ENCODE data around the gene ZSWIM9.
A peak's percentile ranks its signal among the peaks of the same experiment; 100 is the strongest.

The ZSWIM9 gene

DNA sequence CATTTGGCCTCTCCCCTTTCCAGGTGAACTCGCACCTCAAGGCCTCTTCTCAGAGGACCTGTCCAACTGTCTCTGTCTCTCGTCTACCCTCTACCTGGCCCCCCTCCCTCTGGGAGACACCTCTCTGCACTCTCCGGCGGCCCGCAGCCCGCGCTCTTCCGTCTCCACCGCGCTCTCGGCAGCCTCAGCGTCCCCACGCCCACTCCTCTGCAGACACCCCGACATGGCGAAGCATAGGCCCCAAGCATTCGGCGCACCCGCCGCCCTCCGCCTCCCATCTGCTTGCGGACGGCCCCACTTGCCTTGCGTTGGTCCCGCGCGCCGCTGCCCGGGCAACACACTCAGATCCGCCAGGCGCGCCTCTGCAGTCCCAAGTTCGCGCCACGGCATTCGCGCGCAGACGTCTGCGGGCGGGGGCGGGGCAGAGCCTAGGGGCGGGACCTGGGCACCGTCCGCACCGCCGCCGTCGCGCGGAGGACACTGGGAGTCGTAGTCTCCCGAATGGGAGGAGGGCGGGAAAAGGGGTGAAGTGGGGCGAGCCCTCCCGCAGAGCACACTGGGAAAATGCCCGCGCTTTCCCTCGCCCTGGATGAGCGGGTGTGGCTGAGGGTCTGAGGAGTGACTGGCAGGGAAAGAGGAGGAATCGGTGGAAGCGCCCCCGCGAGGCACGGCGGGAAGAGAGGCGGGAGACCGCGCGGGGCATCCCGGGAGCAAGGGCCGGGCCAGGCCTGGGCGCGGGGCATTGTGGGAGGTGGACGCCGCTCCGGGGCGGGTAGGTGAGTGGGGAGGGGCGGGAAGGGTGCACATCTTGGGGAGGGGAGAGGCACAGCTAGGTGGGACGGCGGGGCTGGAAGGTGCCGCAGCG lies at the start of gene ZSWIM9, which contains the start of gene LIG1:
Gene ZSWIM9, plus strand, starts transcription at position 742 of the 865 bp plus-strand sequence. CDS start 1,123 bp downstream, outside the sequence.
Gene LIG1, minus strand, starts transcription at position 406 of the 865 bp plus-strand sequence. CDS start 4,778 bp downstream, outside the sequence.
- peak; percentile 88 for DNase-seq (ENCODE audit: low read depth)

DNA sequence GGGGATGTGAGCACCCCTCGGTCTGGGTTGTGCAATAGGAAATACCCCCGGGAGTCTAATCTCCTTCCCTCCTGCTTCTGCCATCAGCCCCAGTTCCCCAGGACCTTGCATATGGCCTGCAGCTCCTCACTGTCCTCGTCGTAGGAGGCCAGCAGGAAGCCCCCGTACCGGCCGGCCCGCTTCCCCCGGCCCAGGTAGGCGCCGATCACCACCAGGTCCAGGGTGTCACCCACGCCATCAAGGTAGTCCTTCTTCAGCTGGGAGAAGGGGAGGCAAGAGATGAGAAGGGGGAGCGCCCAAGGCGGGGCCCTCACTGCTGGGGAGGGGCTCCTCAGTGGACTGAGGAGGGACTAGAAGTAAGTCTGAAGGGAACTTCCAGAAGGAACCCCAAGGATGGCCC lies 49.4 kb upstream of the ZSWIM9 start:
- no peak for DNase-seq (ENCODE audit: low read depth)

- no peak for DNase-seq (ENCODE audit: low read depth)
These were observed 48.5 kb upstream of the ZSWIM9 start for GRCh38 chr19:48121909-48122371.

DNA sequence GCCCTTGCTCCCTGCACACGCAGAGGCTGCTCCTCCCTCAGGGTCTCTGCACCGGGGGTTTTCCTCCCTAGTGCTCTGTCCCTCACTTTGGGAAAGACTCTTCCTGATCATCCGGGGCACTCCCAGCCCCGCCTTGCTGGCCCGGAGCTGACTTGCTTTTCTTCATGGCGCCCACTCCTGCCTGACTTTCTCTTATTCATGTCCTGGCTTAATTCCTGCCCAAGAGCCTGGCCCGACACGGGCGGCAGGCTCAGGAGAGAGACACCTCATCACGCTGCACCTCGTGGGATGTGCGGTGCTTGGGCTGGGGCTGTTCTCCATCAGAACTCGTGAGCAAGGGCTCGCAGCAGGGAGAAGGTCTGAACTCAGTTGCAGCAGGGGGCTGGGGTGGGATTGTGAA lies 48.1 kb upstream of the ZSWIM9 start:
- no peak for DNase-seq (ENCODE audit: low read depth)

DNA sequence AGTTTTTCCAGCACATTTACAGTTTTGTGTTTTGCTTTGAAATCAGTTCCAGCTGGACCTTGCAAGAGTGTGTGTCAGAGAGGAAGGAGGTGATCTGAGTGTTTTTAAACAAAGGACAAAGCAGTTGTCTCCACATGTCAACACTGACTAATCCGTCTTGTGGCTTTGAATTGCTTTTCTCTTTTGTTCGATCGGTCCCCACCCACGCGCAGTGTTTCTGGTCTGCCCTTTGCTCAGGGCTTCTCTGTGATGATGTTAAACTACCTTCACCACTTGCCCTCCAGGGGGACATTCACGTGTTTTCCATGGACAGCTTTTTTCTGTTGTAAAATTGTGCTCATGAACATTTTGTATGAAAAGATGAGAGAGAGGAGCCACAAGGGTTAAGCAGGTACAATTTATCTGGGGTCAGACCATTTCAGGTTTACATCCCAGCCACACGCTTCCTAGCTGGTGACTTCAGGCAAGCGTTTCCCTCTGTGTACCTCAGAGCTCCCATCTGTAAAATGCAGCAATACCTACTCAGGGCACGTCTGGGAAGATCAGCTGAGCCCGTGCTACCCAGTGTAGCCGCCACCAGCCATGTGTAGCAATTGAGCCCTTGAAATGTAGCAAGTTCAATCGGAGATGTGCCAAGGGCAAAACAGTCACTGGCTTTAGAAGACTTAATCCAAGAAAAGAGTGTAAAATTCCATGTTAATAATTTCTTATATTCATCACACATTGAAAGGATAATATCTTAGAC lies 46.4 kb upstream of the ZSWIM9 start:
- no peak for DNase-seq (ENCODE audit: low read depth)

GRCh38 chr19:48127561-48127960 lies 42.9 kb upstream of the ZSWIM9 start:
- no peak for DNase-seq (ENCODE audit: low read depth)

DNA sequence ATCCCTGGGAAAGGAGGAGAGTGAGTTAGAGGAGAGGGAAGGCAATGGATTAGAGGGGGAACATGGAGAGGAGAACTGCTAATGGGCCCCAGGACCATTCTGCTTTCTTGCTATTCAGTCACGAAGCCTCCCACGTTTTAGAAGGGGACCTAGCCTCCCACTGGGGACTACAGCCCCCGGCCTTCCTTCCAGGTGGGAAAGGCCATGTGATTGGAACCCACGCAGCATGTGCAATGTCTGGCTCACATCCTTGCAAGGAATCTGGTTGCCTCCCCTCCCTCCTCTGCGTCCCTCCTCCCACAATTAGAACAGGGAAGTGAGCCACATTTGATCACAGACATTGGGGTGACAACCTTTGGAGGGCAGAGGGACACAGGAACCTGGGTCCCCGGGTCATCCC lies 37.4 kb upstream of the ZSWIM9 start:
- DNase-seq (ENCODE audit: low read depth), result no peak

DNA sequence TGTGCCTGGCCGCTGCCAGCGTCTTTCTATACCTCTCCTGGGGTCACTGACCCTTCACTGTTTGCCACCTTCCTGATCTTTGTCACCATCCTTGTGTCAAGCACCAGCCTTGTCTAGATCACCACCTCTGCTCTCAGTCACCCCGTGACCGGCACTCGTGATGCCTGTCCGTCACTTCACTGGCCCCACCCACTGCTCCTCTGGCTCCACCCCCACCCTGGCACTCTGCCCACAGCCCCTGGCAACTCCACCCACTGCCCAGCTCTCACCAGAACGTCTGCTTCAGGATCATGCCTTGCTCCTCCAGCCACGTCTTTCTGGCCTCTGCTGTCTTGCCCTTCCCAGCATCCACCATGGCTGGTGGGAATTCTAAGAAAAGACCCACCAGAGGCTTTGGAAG lies 35.1 kb upstream of the ZSWIM9 start:
- DNase-seq (ENCODE audit: low read depth), result no peak

- DNase-seq (ENCODE audit: low read depth), result no peak
These were observed 33.9 kb upstream of the ZSWIM9 start for GRCh38 chr19:48136547-48136946.

GRCh38 chr19:48137411-48137810 lies 33.1 kb upstream of the ZSWIM9 start:
- DNase-seq (ENCODE audit: low read depth), result no peak

- no peak for DNase-seq (ENCODE audit: low read depth)
These were observed 31.4 kb upstream of the ZSWIM9 start for GRCh38 chr19:48139053-48139452.

GRCh38 chr19:48147597-48148175 lies 22.8 kb upstream of the ZSWIM9 start:
- DNase-seq (ENCODE audit: low read depth), result no peak

DNA sequence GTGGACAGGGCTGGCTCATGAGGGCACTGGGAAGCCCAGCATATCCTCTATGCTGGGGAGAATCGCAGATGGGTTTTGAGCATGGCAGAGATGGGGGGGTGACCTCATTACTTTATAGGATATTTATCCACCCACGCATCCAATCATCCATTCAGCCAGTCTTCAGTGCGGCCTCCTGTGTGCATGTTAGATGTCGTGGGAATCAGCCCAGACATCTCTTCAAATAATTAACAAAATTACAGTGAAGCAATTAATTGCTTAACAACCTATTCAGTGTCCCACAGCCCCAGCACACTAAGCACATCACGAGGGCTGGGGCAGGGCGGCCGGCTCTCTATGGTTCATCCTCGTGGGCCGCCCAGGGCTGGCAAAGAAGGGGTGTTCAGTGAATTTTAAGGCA lies 21.9 kb upstream of the ZSWIM9 start:
- no peak for DNase-seq (ENCODE audit: low read depth)

DNA sequence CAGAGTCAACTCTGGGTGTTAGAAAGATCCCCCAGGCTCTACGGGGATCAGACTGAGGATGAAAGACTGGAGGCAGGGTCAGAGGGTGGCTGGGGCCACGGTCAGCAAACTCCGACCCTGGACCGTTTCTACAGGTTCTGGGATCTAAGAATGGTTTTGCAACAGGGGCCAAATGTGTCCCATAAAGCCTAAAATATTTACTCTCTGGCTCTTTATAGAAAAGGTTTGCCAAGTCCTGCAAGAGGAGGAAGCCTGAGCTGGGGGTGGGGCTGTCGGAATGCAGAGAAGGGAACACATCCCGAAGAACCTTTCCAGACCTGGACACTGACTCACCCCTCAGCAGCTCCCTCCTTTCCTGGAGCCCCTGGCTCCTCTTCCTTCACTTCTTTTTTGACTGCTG lies 21.1 kb upstream of the ZSWIM9 start:
- DNase-seq (ENCODE audit: low read depth), result no peak

- DNase-seq (ENCODE audit: low read depth), result peak; percentile 30
These were observed 17.9 kb upstream of the ZSWIM9 start for GRCh38 chr19:48152551-48152950.

DNA sequence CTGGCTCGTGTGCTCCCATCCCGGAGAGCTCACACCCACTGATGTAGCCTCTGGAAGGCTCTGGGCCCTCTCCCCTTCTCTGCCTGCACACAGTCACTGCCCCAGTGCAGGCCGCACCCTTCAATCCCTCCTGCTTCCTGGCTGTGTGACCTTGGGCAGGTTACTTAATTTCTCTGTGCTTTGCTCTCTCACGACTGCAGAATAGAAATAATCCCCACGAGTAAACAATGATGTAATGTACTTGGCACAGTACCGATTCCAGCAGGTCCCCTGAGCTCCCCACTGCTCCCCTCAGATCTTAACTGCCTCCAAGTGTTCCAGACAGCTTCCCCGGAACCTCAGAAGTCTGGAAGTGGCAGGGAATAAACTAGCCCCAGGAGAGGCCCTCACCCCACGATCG lies 16.5 kb upstream of the ZSWIM9 start:
- no peak for DNase-seq (ENCODE audit: low read depth)

DNA sequence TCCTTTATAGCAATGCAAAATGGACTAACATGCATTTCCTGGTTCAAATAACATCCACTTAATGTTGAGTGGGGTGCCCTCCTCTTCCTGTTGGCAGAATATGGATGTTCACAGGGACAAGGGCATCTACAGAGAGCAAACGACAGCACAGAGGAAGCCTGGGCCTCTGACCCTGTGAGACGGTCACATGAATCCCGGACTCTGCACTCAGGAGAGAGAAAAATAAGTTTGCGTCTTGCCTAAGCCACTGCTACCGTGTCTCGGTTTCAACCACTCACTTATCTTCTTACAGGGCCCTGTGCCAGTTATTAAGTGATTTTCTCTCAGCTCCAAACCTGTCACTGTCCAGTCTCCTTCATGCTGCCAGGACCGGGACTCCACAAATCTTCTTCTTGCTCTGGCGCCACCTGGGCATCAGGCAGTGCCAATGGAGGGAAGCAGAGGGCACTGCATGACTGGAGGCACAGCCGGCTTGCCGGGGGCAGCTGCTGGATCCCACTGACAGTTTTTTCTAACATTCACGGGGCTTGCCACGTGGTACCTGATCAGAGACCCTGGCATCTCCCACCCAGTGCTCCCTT lies 12.2 kb upstream of the ZSWIM9 start:
- DNase-seq (ENCODE audit: low read depth), result no peak

GRCh38 chr19:48168689-48169088 lies 1.8 kb upstream of the ZSWIM9 start:
- no peak for DNase-seq (ENCODE audit: low read depth)

- peak; percentile 80 for DNase-seq (ENCODE audit: low read depth)
These were observed 922 bp upstream of the ZSWIM9 start for GRCh38 chr19:48169578-48169938.

DNA sequence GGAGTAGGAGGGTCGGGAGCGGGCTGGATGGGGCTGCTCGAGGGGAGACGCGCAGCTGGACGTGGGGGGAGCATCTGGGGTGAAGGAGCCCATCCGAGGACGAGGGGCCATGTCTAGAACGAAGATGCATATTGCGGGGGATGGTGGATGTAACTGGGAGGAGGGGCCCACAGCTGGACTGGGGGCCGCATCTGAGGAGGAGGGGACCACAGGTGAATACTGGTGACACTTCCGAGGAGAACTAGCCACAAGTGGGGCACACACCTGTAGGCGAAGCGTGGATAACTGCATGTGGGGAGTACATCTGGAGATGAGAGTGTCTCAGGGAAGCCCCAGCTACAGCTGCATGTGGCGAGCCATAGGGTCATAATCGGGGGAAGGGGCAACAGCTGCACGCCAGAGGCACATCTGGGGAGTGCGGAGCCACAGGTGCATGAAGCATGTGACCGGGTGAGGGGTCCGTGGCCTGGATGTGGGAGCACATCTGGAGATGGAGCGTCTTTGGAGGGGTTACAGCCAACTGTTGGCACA lies 402 bp downstream of the ZSWIM9 start:
- no peak for DNase-seq (ENCODE audit: low read depth)

GRCh38 chr19:48171710-48172109 lies 1.2 kb downstream of the ZSWIM9 start:
- DNase-seq (ENCODE audit: low read depth), result no peak

DNA sequence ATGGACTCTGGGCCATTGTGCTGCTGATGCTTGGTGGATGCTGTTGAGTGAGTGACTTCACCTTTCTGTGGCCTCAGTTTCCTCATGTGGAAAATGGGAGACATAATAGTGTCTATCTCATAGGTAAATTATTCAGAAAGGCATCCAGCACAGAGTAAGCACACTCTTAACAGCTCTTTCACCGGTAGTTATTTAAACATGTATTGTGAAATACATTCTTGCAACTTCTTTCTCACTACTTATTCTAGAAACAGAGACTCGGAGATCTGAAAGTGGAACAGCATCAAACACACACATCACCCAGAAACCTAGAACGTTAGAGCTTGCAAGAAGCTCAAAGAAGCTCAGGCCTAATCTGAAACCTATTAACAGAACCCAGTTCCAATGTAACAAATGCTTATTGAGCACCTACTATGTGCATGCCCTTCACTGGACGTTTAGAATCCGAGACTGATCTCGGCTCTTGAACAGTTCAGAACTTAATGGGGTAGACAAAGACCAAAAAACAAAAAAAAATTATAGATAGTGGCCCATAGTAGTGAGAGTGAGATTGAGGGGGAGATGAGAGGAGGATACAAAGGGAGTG lies 4.1 kb downstream of the ZSWIM9 start:
- no peak for DNase-seq (ENCODE audit: low read depth)
